GM19455 (cell line): ENCODE measurements around the gene MRTFA.
"Not testable (repeated sequence)": the region's sequence is repeated elsewhere in the genome, so short reads cannot be mapped to it uniquely, and the experiment has no call there.

ENCODE experiments used
- ATAC-seq: cut with Tn5 transposase; IDR thresholded peaks from one replicate; pipeline ENCODE4 v1.9.1; 2021; ENCODE audit not compliant: unreplicated experiment

The MRTFA gene

GRCh38 chr22:40660730-40661129 is 24.2 kb upstream of the MRTFA start:
- no peak for ATAC-seq

- no peak for ATAC-seq
Measured at GRCh38 chr22:40659166-40659565, 22.6 kb upstream of the MRTFA start.

DNA sequence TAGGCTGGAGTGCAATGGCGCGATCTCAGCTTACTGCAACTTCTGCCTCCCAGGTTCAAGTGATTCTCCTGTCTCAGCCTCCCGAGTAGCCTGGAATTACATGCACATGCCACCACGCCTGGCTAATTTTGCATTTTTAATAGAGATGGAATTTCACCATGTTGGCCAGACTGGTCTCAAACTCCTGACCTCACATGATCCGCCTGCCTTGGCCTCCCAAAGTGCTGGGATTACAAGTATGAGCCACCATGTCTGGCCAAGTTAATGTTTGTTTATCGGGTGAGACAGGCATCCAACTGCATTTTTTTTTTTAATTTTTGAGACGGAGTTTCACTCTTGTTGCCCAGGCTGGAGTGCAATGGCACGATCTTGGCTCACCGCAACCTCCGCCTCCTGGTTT is 20.1 kb upstream of the MRTFA start:
- not testable (repeated sequence) for ATAC-seq

GRCh38 chr22:40655941-40656340 is 19.4 kb upstream of the MRTFA start:
- not testable (repeated sequence) for ATAC-seq

DNA sequence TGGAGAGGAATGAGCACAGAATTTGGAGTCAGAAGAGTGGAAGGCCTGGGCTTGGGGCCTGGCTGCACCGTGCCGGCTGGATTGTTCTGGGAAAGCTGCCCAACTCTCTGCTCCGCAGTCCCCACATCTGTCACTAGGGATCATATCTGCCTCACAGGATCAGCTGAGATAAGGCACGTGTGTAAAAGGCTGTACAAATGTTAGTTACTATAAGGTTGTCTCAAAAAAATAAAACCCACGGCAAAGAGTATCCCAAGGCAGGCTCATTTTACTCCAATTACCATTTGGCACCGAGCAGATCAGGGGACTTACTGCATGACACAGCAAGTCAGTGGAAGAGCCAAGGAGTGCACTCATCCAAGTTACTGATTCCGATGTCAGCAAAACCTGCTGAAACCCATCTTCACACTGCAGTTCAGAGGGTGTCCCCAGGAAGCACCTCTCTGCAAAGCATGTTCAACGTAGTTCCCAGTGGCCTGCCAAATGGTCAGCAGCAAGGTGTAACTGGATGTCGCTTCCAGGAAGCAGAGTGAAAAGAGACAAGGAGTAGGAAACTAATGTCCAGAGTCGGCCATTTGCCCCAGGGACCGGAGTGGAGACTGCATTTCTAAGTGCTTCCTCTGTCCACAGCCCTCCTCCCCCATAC is 18.1 kb upstream of the MRTFA start:
- ATAC-seq, result no peak

- ATAC-seq, result no peak
Measured at GRCh38 chr22:40653361-40653760, 16.8 kb upstream of the MRTFA start.

GRCh38 chr22:40651563-40652501 is 15.3 kb upstream of the MRTFA start:
- peak; percentile 84 for ATAC-seq

DNA sequence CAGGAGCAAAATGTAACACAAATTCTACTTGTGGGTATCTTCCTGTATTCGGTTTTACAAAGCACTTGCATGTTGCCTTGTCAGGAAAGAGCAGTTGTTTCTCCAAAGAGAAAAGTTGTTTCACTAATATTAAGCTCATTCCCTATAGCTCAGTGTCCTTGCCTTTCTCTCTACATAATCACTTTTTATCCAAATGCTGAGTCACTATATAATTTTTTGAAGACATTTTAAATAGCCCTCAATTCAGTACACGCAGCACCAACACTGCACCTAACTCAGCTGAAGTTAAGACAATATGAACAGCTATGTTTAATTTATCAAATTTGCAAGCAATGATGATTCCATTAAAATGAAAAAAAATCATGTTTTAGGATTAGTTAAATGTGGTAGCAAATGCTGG is 14.5 kb upstream of the MRTFA start:
- ATAC-seq, result no peak

GRCh38 chr22:40648386-40648785 is 11.9 kb upstream of the MRTFA start:
- no peak for ATAC-seq

DNA sequence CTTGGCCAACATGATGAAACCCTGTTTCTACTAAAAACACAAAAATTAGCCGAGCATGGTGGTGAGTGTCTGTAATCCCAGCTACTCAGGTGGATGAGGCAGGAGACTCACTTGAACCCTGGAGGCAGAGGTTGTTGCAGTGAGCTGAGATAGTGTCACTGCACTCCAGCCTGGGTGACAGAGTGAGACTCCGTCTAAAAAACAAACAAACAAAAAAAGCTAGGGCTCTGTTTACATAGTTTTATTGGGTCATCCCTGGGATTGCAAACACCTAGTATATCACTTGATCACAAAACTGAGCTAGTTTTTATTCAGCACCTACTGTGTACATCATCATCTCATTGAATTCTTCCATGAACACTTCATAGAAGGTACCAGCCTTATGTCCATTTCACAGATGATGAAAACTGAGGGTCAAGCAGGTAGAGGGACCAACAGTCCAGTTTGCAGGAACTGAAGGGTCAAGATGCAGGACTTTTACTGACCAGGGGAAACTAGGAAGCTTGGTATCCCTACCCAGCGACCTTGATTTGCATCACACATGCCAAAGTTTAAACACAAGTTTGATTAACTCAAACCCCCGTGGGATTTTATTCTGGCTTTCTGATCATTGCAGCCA is 9.2 kb upstream of the MRTFA start:
- ATAC-seq, result no peak

- no peak for ATAC-seq
Measured at GRCh38 chr22:40642316-40642715, 5.8 kb upstream of the MRTFA start.

DNA sequence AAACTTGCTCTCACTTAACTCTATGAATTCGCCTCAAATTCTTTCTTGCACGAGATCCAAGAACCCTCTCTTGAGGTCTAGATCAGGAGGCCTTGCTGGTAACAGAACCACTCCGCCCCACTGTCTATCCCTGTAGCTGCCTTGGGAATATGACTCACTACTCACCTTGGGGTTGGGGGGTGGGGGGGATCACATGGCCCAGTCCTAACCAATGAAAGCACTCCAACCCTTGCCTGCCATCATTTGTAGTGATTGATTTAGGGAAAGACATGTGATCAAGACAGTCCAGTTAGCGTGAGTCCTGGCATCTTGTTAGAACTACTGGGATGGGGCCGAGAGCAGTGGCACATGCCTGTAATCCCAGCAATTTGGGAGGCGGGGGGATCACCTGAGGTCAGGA is 4.8 kb upstream of the MRTFA start:
- ATAC-seq, result no peak

- ATAC-seq, result no peak
Measured at GRCh38 chr22:40638261-40638660, 1.7 kb upstream of the MRTFA start.

GRCh38 chr22:40637183-40638150 is 948 bp upstream of the MRTFA start:
- ATAC-seq, result peak; percentile 8

- ATAC-seq, result peak; percentile 9
Measured at GRCh38 chr22:40635940-40636379, 559 bp downstream of the MRTFA start.

DNA sequence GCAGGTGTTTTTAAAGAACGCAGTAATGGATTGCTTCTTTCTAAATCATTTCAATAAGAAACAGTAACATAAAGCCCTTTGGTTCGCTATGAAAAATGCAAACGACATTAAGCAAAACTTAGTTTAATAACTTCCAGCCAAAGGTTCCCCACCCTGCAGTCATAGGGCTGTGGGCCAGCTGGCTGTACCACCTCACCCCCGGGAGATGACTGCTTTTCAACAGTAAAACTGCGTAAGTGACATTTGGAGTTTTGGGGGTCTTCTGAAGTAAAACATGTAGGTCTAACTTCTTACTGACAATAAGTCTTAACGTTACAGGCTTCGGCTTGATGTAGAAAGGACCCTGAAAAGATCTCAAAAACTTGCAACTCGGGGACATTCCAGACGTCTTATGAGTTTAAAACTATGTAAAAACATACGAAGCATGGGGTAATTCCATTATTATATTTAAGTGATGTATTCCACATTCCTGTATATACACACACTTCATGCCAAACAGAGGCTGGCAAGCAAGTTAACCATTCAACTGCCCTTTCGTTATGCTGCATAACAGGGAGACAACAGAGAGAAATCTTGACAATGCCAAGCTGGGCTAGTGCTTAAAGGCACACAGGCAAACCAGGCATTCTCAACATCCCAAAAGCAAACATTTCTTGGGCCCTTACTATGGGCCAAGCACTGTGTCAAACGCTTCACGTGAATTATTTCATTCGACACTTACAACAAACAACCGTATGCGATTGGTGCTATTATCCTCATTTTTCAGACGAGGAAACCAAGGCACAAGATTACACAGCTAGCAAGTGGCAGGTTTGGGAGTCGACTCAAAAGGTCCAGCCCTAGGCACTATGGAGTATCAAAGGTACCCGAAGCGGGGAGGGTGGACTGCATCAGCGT is 1.2 kb downstream of the MRTFA start:
- ATAC-seq, result no peak

DNA sequence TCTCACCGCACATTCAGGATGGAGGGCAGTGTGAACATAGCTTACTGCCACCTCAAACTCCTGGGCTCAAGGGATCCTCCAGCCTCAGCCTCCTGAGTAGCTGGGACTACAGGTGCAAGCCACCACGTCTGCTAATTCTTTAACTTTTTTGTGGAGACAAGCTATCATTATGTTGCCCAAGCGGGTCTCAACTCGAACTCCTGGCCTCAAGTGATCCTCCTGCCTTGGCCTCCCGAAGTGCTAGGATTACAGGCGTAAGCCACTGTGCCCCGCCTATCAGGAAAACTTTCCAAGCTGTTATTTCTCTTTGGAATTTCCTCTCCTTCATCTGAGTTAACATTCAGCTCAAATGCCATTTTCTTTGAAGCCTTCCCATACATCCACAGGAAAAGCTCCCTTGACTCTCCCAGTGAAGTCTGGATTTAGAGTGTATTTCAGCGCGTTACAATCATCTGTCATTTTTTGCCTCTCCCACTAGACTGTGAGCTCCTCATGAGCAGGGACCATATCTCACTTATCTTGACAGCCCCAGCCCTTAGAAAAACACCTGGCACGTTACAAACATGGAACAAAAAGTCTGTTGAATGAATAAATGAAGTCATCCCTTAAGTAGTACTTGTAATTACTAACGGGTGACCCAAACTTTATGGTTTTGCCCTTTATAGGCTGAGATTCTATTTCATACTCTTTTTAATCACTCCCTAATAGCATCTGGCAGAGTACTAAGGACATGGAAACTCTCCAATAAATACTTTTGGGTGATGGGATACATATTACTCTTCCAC is 2.2 kb downstream of the MRTFA start:
- ATAC-seq, result no peak

DNA sequence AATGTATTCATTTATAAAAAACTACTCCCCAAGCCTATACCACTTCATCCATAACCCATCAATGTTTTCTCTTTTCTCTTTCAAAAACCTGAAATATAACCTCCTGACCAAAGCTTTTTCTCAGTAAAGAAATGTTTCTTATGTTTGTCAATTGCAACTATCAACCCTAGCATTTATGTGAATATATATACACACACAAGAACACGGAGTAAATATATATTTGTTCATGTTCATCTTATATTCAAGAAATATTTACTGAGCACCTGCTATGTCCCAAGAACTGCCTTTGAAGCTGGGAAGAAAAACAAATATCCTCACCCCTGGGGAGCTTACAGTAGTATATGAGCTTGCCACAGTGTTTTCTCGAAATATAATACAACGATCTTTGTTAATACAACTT is 3.5 kb downstream of the MRTFA start:
- no peak for ATAC-seq

DNA sequence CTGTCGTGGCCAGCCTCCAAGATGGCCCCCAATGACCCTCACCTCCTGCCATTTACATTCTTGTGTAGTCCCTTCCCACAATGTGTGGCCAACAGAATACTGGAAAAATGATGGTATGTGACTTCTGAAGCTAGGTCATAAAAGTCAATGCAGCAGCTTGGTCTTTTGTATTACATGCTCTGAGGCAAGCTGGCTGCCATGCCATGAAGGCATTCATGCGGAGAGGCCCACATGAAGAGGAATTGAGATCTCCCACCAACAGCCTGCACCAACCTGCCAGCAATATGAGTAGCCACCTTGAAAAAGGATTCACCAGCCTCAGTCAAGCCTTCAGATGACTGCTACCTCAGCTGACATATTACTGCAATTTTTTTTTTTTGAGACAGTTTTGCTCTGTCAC is 4.6 kb downstream of the MRTFA start:
- no peak for ATAC-seq
